ENCODE data around the gene PDCL2. TPM values are rescaled to one million over a fixed set of nuclear protein-coding genes. Genes with fewer than 3 reads are reported as not detected.

The PDCL2 gene
- total RNA-seq: not detected

- no peak for TF ChIP-seq POLR2A (IDR thresholded peaks at IDR 0.05)
- no peak for TF ChIP-seq CTCF (IDR thresholded peaks at IDR 0.05)
- H3K4me3 ChIP-seq (ENCODE audit: low read depth, poor library complexity, severe bottlenecking): no peak within 1 kb of the TSS
- WGBS, 2 donors: 94 to 95% methylated on average over 22 to 24 of the region's 24 CpGs
- intact Hi-C loops (cut with DNase I; ENCODE audit: low total_unique reads): no loop called here
- no peak for DNase-seq (ENCODE audit: low spot score in 2 of 2)
Observed at GRCh38 chr4:55592014-55592413, at the start of gene PDCL2. Gene PDCL2, minus strand, starts transcription at chr4:55592245. Its CDS starts 136 bp downstream, at chr4:55592109.

- DNase-seq (ENCODE audit: low spot score in 2 of 2): no peak
- intact Hi-C loops (cut with DNase I; ENCODE audit: low total_unique reads): no loop called here
- WGBS, 2 donors: 34 to 39% methylated on average over 12 of the region's 12 CpGs
- no peak overlapping the region for H3K4me3 ChIP-seq (ENCODE audit: low read depth, poor library complexity, severe bottlenecking)
- TF ChIP-seq CTCF (IDR thresholded peaks at IDR 0.05) (no peak), POLR2A (IDR thresholded peaks at IDR 0.05) (no peak)
Observed at GRCh38 chr4:55637272-55637820, 45.3 kb upstream of the PDCL2 start.

- no peak for DNase-seq (ENCODE audit: low spot score in 2 of 2)
- 13% methylated on average over 7 of the region's 7 CpGs for WGBS, 2 donors
- TF ChIP-seq POLR2A (IDR thresholded peaks at IDR 0.05): no peak
- no peak for TF ChIP-seq CTCF (IDR thresholded peaks at IDR 0.05)
- H3K4me3 ChIP-seq (ENCODE audit: low read depth, poor library complexity, severe bottlenecking): no peak overlapping the region
- intact Hi-C loops (cut with DNase I; ENCODE audit: low total_unique reads): no loop called here
Observed at GRCh38 chr4:55636656-55636999, 44.6 kb upstream of the PDCL2 start.

GRCh38 chr4:55635741-55636655 is 44.0 kb upstream of the PDCL2 start, which contains the start of gene NMU:
Gene NMU, minus strand, starts transcription at chr4:55636298. Its CDS starts 106 bp downstream, at chr4:55636192.
- intact Hi-C loops (cut with DNase I; ENCODE audit: low total_unique reads): no loop called here
- DNase-seq (ENCODE audit: low spot score in 2 of 2): peak in 1 of 2 donors; percentile 86
- H3K4me3 ChIP-seq (ENCODE audit: low read depth, poor library complexity, severe bottlenecking): peak within 1 kb of the TSS; percentile 13
- WGBS, 2 donors: 1% methylated on average over 55 to 56 of the region's 80 CpGs
- TF ChIP-seq POLR2A (IDR thresholded peaks at IDR 0.05): no peak
- no peak for TF ChIP-seq CTCF (IDR thresholded peaks at IDR 0.05)

- peak overlapping the region; percentile 13 for H3K4me3 ChIP-seq (ENCODE audit: low read depth, poor library complexity, severe bottlenecking)
- no peak for DNase-seq (ENCODE audit: low spot score in 2 of 2)
- no peak for TF ChIP-seq POLR2A (IDR thresholded peaks at IDR 0.05)
- no peak for TF ChIP-seq CTCF (IDR thresholded peaks at IDR 0.05)
- intact Hi-C loops (cut with DNase I; ENCODE audit: low total_unique reads): no loop called here
- WGBS, 2 donors: 4 to 7% methylated on average over 11 of the region's 11 CpGs
Observed at GRCh38 chr4:55635282-55635681, 43.2 kb upstream of the PDCL2 start.
